IMR-90 (cell line): ENCODE results near the gene HRH4. TPM values are rescaled to one million over a fixed set of nuclear protein-coding genes. Genes with fewer than 3 reads are reported as not detected.

Experiments
- ATAC-seq: fragments of 200-7000 bp; cut with Tn5 transposase; 2 replicates; pipeline ENCODE4 v1.9.1; 2020; ENCODE audit warnings: low read depth, mild to moderate bottlenecking, moderate library complexity
- BruUV-seq: library from RNA; stranded (reverse); fragments of 400-500 nt; replicated peaks from 2 replicates; lab custom pipeline; 2021; lab: Mats Ljungman, UMichigan
- CTCF ChIA-PET: fragments of 300-600 bp; formaldehyde crosslinking; extraction: SDS; loops from one replicate; lab custom pipeline; 2021; ENCODE audit warnings: antibody characterized with exemption; lab: Yijun Ruan, JAX
- POLR2A ChIA-PET: fragments of 300-600 bp; sonication (Branson Sonifier 250); formaldehyde crosslinking; loops from one replicate; lab custom pipeline; 2022; ENCODE audit warnings: antibody characterized with exemption; ENCODE audit not compliant: unreplicated experiment; lab: Charles Lee
- DNase-seq: peaks from one replicate; pipeline ENCODE4 v3.0.0; 2013
- H2AFZ ChIP-seq: replicated peaks from 2 replicates; pipeline ENCODE3; 2013; ENCODE audit warnings: low read length, mild to moderate bottlenecking; ENCODE audit not compliant: poor library complexity
- H2AK5ac ChIP-seq: 2 replicates; pipeline ENCODE4 v1.6.1; 2013; ENCODE audit warnings: low read depth, low read length, inconsistent platforms
- H2AK9ac ChIP-seq: replicated peaks from 2 replicates; pipeline ENCODE3; 2013; ENCODE audit warnings: mild to moderate bottlenecking, low read depth, low read length, moderate library complexity; ENCODE audit not compliant: poor library complexity
- H2BK120ac ChIP-seq: 2 replicates; pipeline ENCODE4 v1.6.1; 2013; ENCODE audit warnings: low read depth, low read length, inconsistent platforms
- H2BK15ac ChIP-seq: 3 replicates; pipeline ENCODE4 v1.6.1; 2013; ENCODE audit warnings: low read depth, low read length, inconsistent platforms
- H2BK20ac ChIP-seq: 2 replicates; pipeline ENCODE4 v1.6.1; 2013; ENCODE audit warnings: low read depth, mild to moderate bottlenecking, inconsistent platforms, low read length, moderate library complexity
- H2BK5ac ChIP-seq: 2 replicates; pipeline ENCODE4 v1.6.1; 2013; ENCODE audit warnings: mild to moderate bottlenecking, low read depth, low read length, inconsistent platforms; ENCODE audit not compliant: poor library complexity, severe bottlenecking
- H3K14ac ChIP-seq: replicated peaks from 2 replicates; pipeline ENCODE4 v1.6.1; 2013; ENCODE audit warnings: low read depth, low read length, inconsistent platforms
- H3K18ac ChIP-seq: 2 replicates; pipeline ENCODE4 v1.6.1; 2013; ENCODE audit warnings: low read depth, low read length, control low read depth
- H3K23ac ChIP-seq: 2 replicates; pipeline ENCODE4 v1.6.1; 2013; ENCODE audit warnings: low read depth, low read length, inconsistent platforms
- H3K27ac ChIP-seq: 2 replicates; pipeline ENCODE4 v1.5.1; 2013; ENCODE audit warnings: mild to moderate bottlenecking, control low read depth, low read length; ENCODE audit not compliant: insufficient read depth
- H3K27me3 ChIP-seq: 2 replicates; pipeline ENCODE4 v1.6.1; 2013; ENCODE audit warnings: low read length; ENCODE audit not compliant: control insufficient read depth, insufficient read depth
- H3K36me3 ChIP-seq: 2 replicates; pipeline ENCODE4 v1.6.1; 2013; ENCODE audit warnings: low read length, mixed read lengths; ENCODE audit not compliant: control insufficient read depth, insufficient read depth
- H3K4ac ChIP-seq: 2 replicates; pipeline ENCODE4 v1.6.1; 2013; ENCODE audit warnings: low read depth, low read length, inconsistent platforms
- H3K4me1 ChIP-seq: 2 replicates; pipeline ENCODE4 v1.6.1; 2013; ENCODE audit warnings: low read length, mixed read lengths; ENCODE audit not compliant: control insufficient read depth, insufficient read depth
- H3K4me2 ChIP-seq: 2 replicates; pipeline ENCODE4 v1.6.1; 2013; ENCODE audit warnings: low read depth, mild to moderate bottlenecking, control low read depth, low read length, moderate library complexity
- H3K4me3 ChIP-seq: 2 replicates; pipeline ENCODE4 v1.5.1; 2013; ENCODE audit warnings: low read depth, mild to moderate bottlenecking, control low read depth, low read length, moderate library complexity; ENCODE audit not compliant: insufficient read depth
- H3K56ac ChIP-seq: 2 replicates; pipeline ENCODE4 v1.6.1; 2013; ENCODE audit warnings: low read length, inconsistent platforms; ENCODE audit not compliant: insufficient read depth; ENCODE audit errors: extremely low read depth
- H3K79me1 ChIP-seq, 2 experiments: 2 replicates each; pipeline ENCODE4 v1.6.1; 2013; ENCODE audit warnings: low read length in 2 of 2, inconsistent platforms in 1 of 2, low read depth in 1 of 2
- H3K9ac ChIP-seq: 2 replicates; pipeline ENCODE4 v1.6.1; 2013; ENCODE audit warnings: low read depth, low read length, control low read depth
- H3K9me1 ChIP-seq: 2 replicates; pipeline ENCODE4 v1.6.1; 2013; ENCODE audit warnings: low read length, inconsistent platforms; ENCODE audit not compliant: insufficient read depth
- H3K9me3 ChIP-seq: 2 replicates; pipeline ENCODE4 v1.6.1; 2013; ENCODE audit warnings: low read length; ENCODE audit not compliant: control insufficient read depth, insufficient read depth
- H4K20me1 ChIP-seq: 2 replicates; pipeline ENCODE4 v1.6.1; 2013; ENCODE audit warnings: low read length, inconsistent platforms; ENCODE audit not compliant: insufficient read depth
- H4K5ac ChIP-seq: 2 replicates; pipeline ENCODE4 v1.6.1; 2013; ENCODE audit warnings: mild to moderate bottlenecking, low read depth, low read length, control low read depth
- H4K8ac ChIP-seq, 2 experiments: 2 replicates each; pipeline ENCODE4 v1.6.1; 2013; ENCODE audit warnings: low read depth in 2 of 2, low read length in 2 of 2, control low read depth in 1 of 2, inconsistent platforms in 1 of 2
- H4K91ac ChIP-seq: 2 replicates; pipeline ENCODE4 v1.6.1; 2013; ENCODE audit warnings: low read depth, low read length, inconsistent platforms; ENCODE audit not compliant: insufficient read depth
- BHLHE40 ChIP-seq: fragments of 150-350 bp; IDR thresholded peaks from 2 replicates; pipeline ENCODE4 v1.6.1; 2016; ENCODE audit warnings: mild to moderate bottlenecking, low read depth, low read length
- CHD1 ChIP-seq: IDR thresholded peaks from 2 replicates; pipeline ENCODE4 v1.6.1; 2012; ENCODE audit warnings: low read depth, low read length, improper control_type of control experiment
- ELK1 ChIP-seq: fragments of 150-350 bp; IDR thresholded peaks from 2 replicates; pipeline ENCODE4 v1.6.1; 2016; ENCODE audit warnings: low read depth, mild to moderate bottlenecking, low read length, moderate library complexity, borderline replicate concordance
- FOS ChIP-seq: fragments of 150-350 bp; IDR thresholded peaks from 2 replicates; pipeline ENCODE4 v1.6.1; 2016; ENCODE audit warnings: low read depth, low read length
- MAZ ChIP-seq: IDR thresholded peaks from 2 replicates; pipeline ENCODE4 v1.6.1; 2012; ENCODE audit warnings: low read depth, mild to moderate bottlenecking, low read length, improper control_type of control experiment, moderate library complexity, borderline replicate concordance
- MXI1 ChIP-seq: IDR thresholded peaks from 2 replicates; pipeline ENCODE4 v1.6.1; 2012; ENCODE audit warnings: low read depth, mild to moderate bottlenecking, low read length, moderate library complexity, borderline replicate concordance
- NFE2L2 ChIP-seq: fragments of 150-350 bp; IDR thresholded peaks from 2 replicates; pipeline ENCODE4 v1.6.1; 2016; ENCODE audit warnings: low read depth, mild to moderate bottlenecking, low read length
- RAD21 ChIP-seq: IDR thresholded peaks from 2 replicates; pipeline ENCODE4 v1.6.1; 2012; ENCODE audit warnings: low read length, improper control_type of control experiment
- RFX5 ChIP-seq: IDR thresholded peaks from 2 replicates; pipeline ENCODE4 v1.8.0; 2012; ENCODE audit warnings: low read depth, mild to moderate bottlenecking, low read length, moderate library complexity
- SMC3 ChIP-seq: fragments of 150-350 bp; IDR thresholded peaks from 2 replicates; pipeline ENCODE4 v1.6.1; 2016; ENCODE audit warnings: low read depth, mild to moderate bottlenecking, antibody characterized with exemption, low read length, moderate library complexity
- WGBS, 2 experiments: methylation state at CpG; one replicate each; pipeline versions ENCODE4 v1.1.5 to v1.1.7; 2013; ENCODE audit warnings: missing lambda C conversion rate in 2 of 2; ENCODE audit not compliant: insufficient read length in 1 of 2; ENCODE audit errors: extremely low coverage in 2 of 2; 5-methylcytosine and 5-hydroxymethylcytosine counted together
- dilution Hi-C: fragments of 300-500 bp; cut with HindIII; formaldehyde crosslinking; loops from one replicate; pipeline ENCODE4 v1.14.3; 2018; ENCODE audit warnings: low sequenced_read_pairs; ENCODE audit not compliant: unreplicated experiment
- in situ Hi-C: fragments of 300-500 bp; cut with MboI; formaldehyde crosslinking; loops from 3 replicates; pipeline ENCODE4 v1.14.3; 2019; ENCODE audit warnings: low sequenced_read_pairs, inconsistent platforms, mixed read lengths
- intact Hi-C: fragments of 100-400 bp; cut with micrococcal nuclease; formaldehyde crosslinking; loops from 2 replicates; pipeline ENCODE4 v1.10.0; 2022
- polyA plus RNA-seq, 3 experiments: library from polyadenylated mRNA; depleted of rRNA; stranded (reverse); fragments of >200 nt; gene quantifications; 2 replicates each; pipeline ENCODE4 v1.2.3, GENCODE V29; 2012; ENCODE audit warnings: low replicate concordance in 1 of 3
- total RNA-seq: library from RNA; depleted of rRNA; stranded (reverse); fragments of >200 nt; gene quantifications from 2 replicates; pipeline ENCODE4 v1.2.3, GENCODE V29; 2012

HRH4 gene
- total and polyA plus RNA-seq, 2 of the 4 experiments (the other 2 are of a cell fraction): not detected

GRCh38 chr18:24485681-24486080 is 25.2 kb downstream of the HRH4 start:
- no CpG with 5 or more reads among the region's 3 CpGs for WGBS, 2 experiments
- H2AK5ac ChIP-seq: no peak overlapping the region
- no peak overlapping the region for H2BK5ac ChIP-seq
- H2BK120ac ChIP-seq: no peak overlapping the region
- H2BK20ac ChIP-seq: no peak overlapping the region
- no peak overlapping the region for H3K27ac ChIP-seq
- no peak overlapping the region for H3K4me2 ChIP-seq
- H3K14ac ChIP-seq: no peak overlapping the region
- no peak overlapping the region for H2AFZ ChIP-seq
- ChIA-PET CTCF (interaction anchor here (0.6 to 1.4 kb wide), 3 partner anchors 13 to 125 kb away, joined by 3 to 5 read pairs (median 4); no protein-coding TSS in a partner anchor), POLR2A (no interaction called here)
- H2BK15ac ChIP-seq: no peak overlapping the region
- H4K5ac ChIP-seq: no peak overlapping the region
- H3K36me3 ChIP-seq: no peaks in the 10 kb centered on the region
- H3K79me1 ChIP-seq: no peaks in the 10 kb centered on the region
- peaks cover 17% of the 10 kb centered on the region for H3K27me3 ChIP-seq
- intact Hi-C loops: loop anchor here (2.0 to 5.0 kb wide), 2 partner anchors 241 to 308 kb away; no protein-coding TSS in a partner anchor
- H2AK9ac ChIP-seq: no peak overlapping the region
- H3K18ac ChIP-seq: no peak overlapping the region
- H3K9ac ChIP-seq: no peak overlapping the region
- H3K4ac ChIP-seq: no peak overlapping the region
- 0 out of 2 replicates have a peak, but pooled peaks cover 3% of the 10 kb centered on the region for H3K9me1 ChIP-seq
- peaks cover 1% of the 10 kb centered on the region for H3K4me1 ChIP-seq
- no TSS peak for BruUV-seq
- H4K8ac ChIP-seq: no peak overlapping the region
- H4K20me1 ChIP-seq: no peaks in the 10 kb centered on the region
- ATAC-seq: no peak
- TF ChIP-seq MAZ: no peak
- no peak for TF ChIP-seq MXI1
- no peak for TF ChIP-seq CHD1
- no peak for TF ChIP-seq BHLHE40
- no peak for TF ChIP-seq SMC3
- TF ChIP-seq FOS: no peak
- TF ChIP-seq NFE2L2: no peak
- no peak for TF ChIP-seq RFX5
- TF ChIP-seq ELK1: no peak
- no peak for TF ChIP-seq RAD21
- no peaks in the 10 kb centered on the region for H3K9me3 ChIP-seq
- in situ Hi-C loops: loop anchor here (5.0 kb wide), 1 partner anchor 128 kb away; no protein-coding TSS in a partner anchor
- no peak overlapping the region for H4K91ac ChIP-seq
- dilution Hi-C loops: no loop called here
- H3K4me3 ChIP-seq: no peak overlapping the region
- DNase-seq: no peak
- H3K23ac ChIP-seq: no peak overlapping the region
- H3K56ac ChIP-seq: no peak overlapping the region
